ENCODE results near the gene SEC22A. TPM values are rescaled to one million over a fixed set of nuclear protein-coding genes. Genes with fewer than 3 reads are reported as not detected.

The SEC22A gene
- polyA plus RNA-seq, 3 donors, result 23.9 to 29.0 (median 24.8) TPM

- peak; percentile 54 for DNase-seq
These were observed 84.7 kb downstream of the SEC22A start for GRCh38 chr3:123286308-123287023.

GRCh38 chr3:123287051-123287961 lies 85.6 kb downstream of the SEC22A start:
- no peak for DNase-seq

GRCh38 chr3:123287962-123288302 lies 86.2 kb downstream of the SEC22A start:
- DNase-seq, result no peak

- DNase-seq, result no peak
These were observed 87.8 kb downstream of the SEC22A start for GRCh38 chr3:123289391-123290106.

GRCh38 chr3:123290107-123290930 lies 88.6 kb downstream of the SEC22A start:
- DNase-seq, result no peak

GRCh38 chr3:123290962-123291361 lies 89.2 kb downstream of the SEC22A start:
- no peak for DNase-seq

- DNase-seq, result no peak
These were observed 89.7 kb downstream of the SEC22A start for GRCh38 chr3:123291404-123291803.

GRCh38 chr3:123292321-123293310 lies 90.9 kb downstream of the SEC22A start:
- DNase-seq, result no peak

GRCh38 chr3:123294296-123294938 lies 92.7 kb downstream of the SEC22A start:
- DNase-seq, result no peak

- DNase-seq, result no peak
These were observed 93.6 kb downstream of the SEC22A start for GRCh38 chr3:123295171-123295900.

GRCh38 chr3:123295901-123296250 lies 94.1 kb downstream of the SEC22A start:
- DNase-seq, result no peak

- DNase-seq, result no peak
These were observed 94.5 kb downstream of the SEC22A start for GRCh38 chr3:123296261-123296660.

GRCh38 chr3:123296836-123297626 lies 95.3 kb downstream of the SEC22A start:
- DNase-seq, result no peak

- DNase-seq, result no peak
These were observed 95.8 kb downstream of the SEC22A start for GRCh38 chr3:123297627-123297899.

GRCh38 chr3:123298903-123299302 lies 97.2 kb downstream of the SEC22A start:
- no peak for DNase-seq

- DNase-seq, result no peak
These were observed 97.8 kb downstream of the SEC22A start for GRCh38 chr3:123299581-123299980.

- DNase-seq, result no peak
These were observed 98.3 kb downstream of the SEC22A start for GRCh38 chr3:123300056-123300455.

GRCh38 chr3:123300583-123300982 lies 98.8 kb downstream of the SEC22A start:
- no peak for DNase-seq
